GM13976 (cell line): Measurements from ENCODE around the gene SYNJ2.

Experiments
- DNase-seq: peaks from one replicate; pipeline ENCODE4 v3.0.0; 2012; ENCODE audit warnings: low spot score
- CTCF ChIP-seq: IDR thresholded peaks from 2 replicates; pipeline ENCODE4 v1.5.1; 2012; ENCODE audit warnings: borderline replicate concordance, mild to moderate bottlenecking; ENCODE audit not compliant: insufficient read depth; ENCODE audit errors: extremely low read depth, missing control alignments, control extremely low read depth
- in situ Hi-C: fragments of 300-500 bp; cut with MboI; formaldehyde crosslinking; loops from one replicate; pipeline ENCODE4 v1.12.0; 2022; ENCODE audit warnings: low sequenced_read_pairs, mixed read lengths, inconsistent platforms; ENCODE audit not compliant: unreplicated experiment

The SYNJ2 gene

DNA sequence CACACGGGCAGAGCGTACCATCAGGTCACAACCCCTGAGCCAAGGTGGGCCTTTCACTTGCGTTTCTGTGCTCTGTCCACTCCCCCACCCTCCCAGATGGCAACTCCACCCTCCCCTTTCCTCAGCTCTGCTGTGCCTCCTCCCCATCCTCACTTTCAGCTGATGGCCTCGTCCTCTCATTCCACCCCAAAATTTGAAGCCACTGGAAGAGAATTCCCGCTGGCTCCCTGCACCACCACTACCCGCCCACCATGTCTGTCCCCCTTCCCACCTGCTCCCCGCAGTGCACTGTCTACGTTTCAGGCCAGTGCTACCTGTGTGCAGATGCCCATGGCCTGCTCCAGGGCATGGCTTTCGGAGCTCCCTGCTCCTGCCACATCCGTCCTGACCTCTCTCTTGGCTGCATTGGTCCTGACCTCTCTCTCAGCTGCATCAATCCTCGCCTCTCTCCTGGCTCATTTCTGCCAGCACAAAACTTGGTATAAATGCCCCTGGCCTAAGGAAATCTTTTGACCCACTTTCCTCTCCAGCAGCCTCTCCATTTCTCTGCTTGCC is 24.0 kb downstream of the SYNJ2 start:
- no peak for DNase-seq
- in situ Hi-C loops: no loop called here
- TF ChIP-seq CTCF: no peak

DNA sequence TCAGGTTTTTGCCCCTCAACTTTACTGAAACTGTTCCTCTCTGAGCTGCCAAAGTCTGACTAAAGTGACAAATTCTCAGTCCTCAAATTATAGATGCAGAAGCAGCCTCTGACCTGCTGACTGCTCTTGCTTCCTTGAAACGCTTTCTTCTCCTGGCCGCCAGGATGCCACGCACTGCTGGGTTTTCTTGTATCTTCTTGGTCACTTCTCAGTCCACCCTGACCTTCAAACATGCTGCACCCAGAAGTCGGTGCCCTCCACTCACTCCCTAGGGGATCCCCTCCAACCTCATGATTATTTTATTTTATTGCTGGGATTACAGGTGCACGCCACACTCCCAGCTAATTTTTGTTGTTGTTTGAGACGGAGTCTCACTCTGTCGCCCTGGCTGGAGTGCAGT is 24.7 kb downstream of the SYNJ2 start:
- TF ChIP-seq CTCF: no peak
- no peak for DNase-seq
- in situ Hi-C loops: no loop called here

DNA sequence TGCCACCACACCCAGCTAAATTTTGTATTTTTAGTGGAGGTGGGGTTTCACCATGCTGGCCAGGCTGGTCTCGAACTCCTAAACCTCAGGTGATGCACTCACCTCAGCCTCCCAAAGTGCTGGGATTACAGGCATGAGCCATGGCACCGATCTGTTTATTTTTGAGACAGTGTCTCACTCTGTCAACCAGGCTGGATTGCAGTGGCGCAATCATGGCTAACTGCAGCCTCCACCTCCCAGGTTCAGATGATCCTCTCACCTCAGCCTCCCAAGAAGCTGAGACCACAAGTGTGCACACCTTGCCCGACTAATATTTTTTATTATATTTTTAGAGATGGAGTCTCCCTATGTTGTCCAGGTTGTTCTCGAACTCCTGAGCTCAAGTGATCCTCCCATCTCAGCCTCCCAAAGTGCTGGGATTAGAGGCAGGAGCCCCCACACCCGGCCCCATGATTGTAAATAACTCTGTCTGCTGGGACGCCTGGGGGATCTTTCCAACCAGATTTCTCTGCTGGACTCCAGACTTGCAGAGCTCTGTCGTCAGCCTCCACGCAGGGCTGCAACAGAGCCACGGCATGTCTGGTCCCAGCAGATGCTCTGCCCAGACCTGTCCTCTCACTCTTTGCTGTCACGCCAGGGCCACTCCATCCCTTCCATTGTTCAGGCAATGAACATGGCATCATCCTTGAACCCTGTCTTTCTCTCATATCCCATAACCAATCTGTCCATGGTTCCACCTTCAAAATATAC is 25.3 kb downstream of the SYNJ2 start:
- in situ Hi-C loops: no loop called here
- no peak for TF ChIP-seq CTCF
- no peak for DNase-seq

DNA sequence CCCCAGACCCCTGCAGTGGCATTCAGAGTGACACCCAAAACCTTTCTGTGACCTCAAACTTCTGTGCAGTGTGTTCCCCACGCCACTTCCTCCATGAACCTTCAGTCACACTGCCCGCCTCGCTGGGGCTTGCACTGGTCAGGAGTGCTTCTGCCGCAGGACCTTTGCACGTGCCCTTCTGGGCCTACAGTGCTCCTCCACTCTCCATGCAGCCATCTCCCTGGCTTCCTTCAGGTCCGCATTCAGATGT is 27.1 kb downstream of the SYNJ2 start:
- TF ChIP-seq CTCF: no peak
- in situ Hi-C loops: no loop called here
- DNase-seq: no peak

DNA sequence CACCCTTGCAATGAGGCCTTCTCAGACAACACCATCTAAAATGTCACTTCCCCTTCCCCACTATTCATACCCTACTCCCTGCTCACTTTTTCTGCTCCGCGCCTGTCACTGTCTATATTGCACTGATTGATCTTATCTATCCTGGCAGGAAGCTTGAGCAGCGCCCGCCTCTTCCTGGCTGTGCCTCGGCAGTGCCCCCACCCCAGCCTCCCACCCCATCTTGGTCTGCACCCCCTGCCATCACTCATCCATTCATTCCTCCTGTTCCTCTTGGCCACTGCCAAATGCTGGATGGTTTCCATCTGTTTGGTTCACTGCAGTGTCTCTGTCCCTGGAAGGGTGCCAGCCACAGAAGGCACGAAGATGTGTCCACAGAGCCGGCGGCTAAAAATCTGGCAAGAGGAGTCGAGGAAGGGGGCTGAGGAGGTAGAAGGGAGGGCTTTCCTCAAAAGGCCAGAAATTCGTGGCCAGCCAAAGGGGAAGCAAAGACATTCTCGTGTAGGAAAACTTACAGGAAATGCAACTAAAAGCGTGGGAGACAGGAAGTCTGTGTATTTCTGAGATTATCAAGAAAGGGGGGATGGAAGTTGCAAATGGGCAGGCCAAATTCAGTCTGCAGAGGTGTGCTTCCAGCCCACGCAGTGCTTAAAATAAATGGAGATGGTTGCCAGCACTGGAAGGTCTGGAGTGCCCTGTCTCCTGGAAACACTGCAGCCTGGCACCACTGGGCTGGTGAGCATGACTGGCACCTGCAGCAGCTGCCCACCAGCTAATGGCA is 27.6 kb downstream of the SYNJ2 start:
- no peak for TF ChIP-seq CTCF
- peak; percentile 55 for DNase-seq

GRCh38 chr6:158009935-158010585 is 28.4 kb downstream of the SYNJ2 start:
- TF ChIP-seq CTCF: no peak
- in situ Hi-C loops: no loop called here
- no peak for DNase-seq

More for the DNA sequence above, 27.6 kb downstream of the SYNJ2 start:
- in situ Hi-C loops: no loop called here
